Inferior parietal cortex (tissue), 1 donor: ENCODE data around the gene LRPAP1.
"Not testable (repeated sequence)": the region's sequence is repeated elsewhere in the genome, so short reads cannot be mapped to it uniquely, and the experiment has no call there.

Source experiments
- DNase-seq: peaks from one replicate; pipeline ENCODE4 v3.0.0-alpha.2; 2016; ENCODE audit errors: extremely low spot score

LRPAP1 gene

GRCh38 chr4:3560465-3560864 lies 28.2 kb upstream of the LRPAP1 start:
- not testable (repeated sequence) for DNase-seq

- not testable (repeated sequence) for DNase-seq
These were observed 27.4 kb upstream of the LRPAP1 start for GRCh38 chr4:3559381-3560290.

- DNase-seq: not testable (repeated sequence)
These were observed 26.3 kb upstream of the LRPAP1 start for GRCh38 chr4:3558514-3558836.

GRCh38 chr4:3557676-3558513 lies 25.7 kb upstream of the LRPAP1 start:
- DNase-seq: not testable (repeated sequence)

GRCh38 chr4:3557088-3557492 lies 24.9 kb upstream of the LRPAP1 start:
- not testable (repeated sequence) for DNase-seq

GRCh38 chr4:3556244-3556867 lies 24.1 kb upstream of the LRPAP1 start:
- not testable (repeated sequence) for DNase-seq

GRCh38 chr4:3555459-3556070 lies 23.3 kb upstream of the LRPAP1 start:
- DNase-seq: not testable (repeated sequence)

- not testable (repeated sequence) for DNase-seq
These were observed 19.1 kb upstream of the LRPAP1 start for GRCh38 chr4:3551366-3551765.

GRCh38 chr4:3550792-3551325 lies 18.6 kb upstream of the LRPAP1 start:
- not testable (repeated sequence) for DNase-seq

- DNase-seq: not testable (repeated sequence)
These were observed 17.8 kb upstream of the LRPAP1 start for GRCh38 chr4:3550041-3550440.

GRCh38 chr4:3549694-3550001 lies 17.4 kb upstream of the LRPAP1 start:
- not testable (repeated sequence) for DNase-seq

GRCh38 chr4:3548991-3549693 lies 16.9 kb upstream of the LRPAP1 start:
- not testable (repeated sequence) for DNase-seq

- DNase-seq: not testable (repeated sequence)
These were observed 14.5 kb upstream of the LRPAP1 start for GRCh38 chr4:3546721-3547120.

GRCh38 chr4:3545351-3545750 lies 13.1 kb upstream of the LRPAP1 start:
- DNase-seq: not testable (repeated sequence)

- DNase-seq: not testable (repeated sequence)
These were observed 12.2 kb upstream of the LRPAP1 start for GRCh38 chr4:3544259-3545025.

GRCh38 chr4:3543415-3543814 lies 11.2 kb upstream of the LRPAP1 start:
- not testable (repeated sequence) for DNase-seq

- not testable (repeated sequence) for DNase-seq
These were observed 6.7 kb upstream of the LRPAP1 start for GRCh38 chr4:3538906-3539305.

- DNase-seq: not testable (repeated sequence)
These were observed 3.6 kb upstream of the LRPAP1 start for GRCh38 chr4:3535812-3536211.

- no peak for DNase-seq
These were observed 1.2 kb upstream of the LRPAP1 start for GRCh38 chr4:3533423-3533820.
